Motor neuron (in vitro differentiated cells): ENCODE data around the gene ACADSB. TPM values are rescaled to one million over a fixed set of nuclear protein-coding genes. Genes with fewer than 3 reads are reported as not detected.

Source experiments
- ATAC-seq, 8 experiments: fragments of 200-7000 bp; cut with Tn5 transposase; replicated peaks in 6 of 8; 2 replicates each; pipeline ENCODE4 v1.8.0; 2021; ENCODE audit warnings: mild to moderate bottlenecking in 8 of 8, moderate library complexity in 8 of 8
- H3K27ac ChIP-seq, 2 donors: fragments of 250-450 bp; sonication (Bioruptor Pico); 2 replicates each; pipeline ENCODE4 v1.9.0; 2021; ENCODE audit warnings: antibody characterized with exemption in 2 of 2, mild to moderate bottlenecking in 2 of 2, moderate library complexity in 1 of 2
- H3K4me1 ChIP-seq, 2 donors: fragments of 250-450 bp; sonication (Bioruptor Pico); replicated peaks in 1 of 2; 2 replicates each; pipeline ENCODE4 v1.6.1; 2021; ENCODE audit warnings: antibody characterized with exemption in 2 of 2, mild to moderate bottlenecking in 2 of 2, moderate library complexity in 1 of 2
- H3K4me3 ChIP-seq, 5 donors: fragments of 250-450 bp; sonication (Bioruptor Pico); 2 replicates each; pipeline ENCODE4 v1.9.0; 2021; ENCODE audit warnings: antibody characterized with exemption in 5 of 5, mild to moderate bottlenecking in 5 of 5, moderate library complexity in 4 of 5
- WGBS, 10 experiments: fragments of 450-650 bp; shearing (Covaris generic); methylation state at CpG; one replicate each; pipeline ENCODE4 v1.0.0; 2022; 5-methylcytosine and 5-hydroxymethylcytosine counted together
- in situ Hi-C, 9 experiments: fragments of 400-800 bp; cut with MboI; loops; one replicate each; pipeline ENCODE4 v1.15.0; 2021; ENCODE audit warnings: low sequenced_read_pairs in 9 of 9, low pct_unique_long_range_greater_than_20kb in 2 of 9; ENCODE audit not compliant: unreplicated experiment in 9 of 9
- total RNA-seq, 8 experiments: library from RNA; unstranded; fragments of 300-600 nt; gene quantifications; 2 replicates each; pipeline versions ENCODE4 v1.2.3 to v1.2.4, GENCODE V29; 2022

ACADSB gene
- total RNA-seq, 8 experiments from 2014 or later, result 5.0 to 42.3 (median 7.6) TPM

DNA sequence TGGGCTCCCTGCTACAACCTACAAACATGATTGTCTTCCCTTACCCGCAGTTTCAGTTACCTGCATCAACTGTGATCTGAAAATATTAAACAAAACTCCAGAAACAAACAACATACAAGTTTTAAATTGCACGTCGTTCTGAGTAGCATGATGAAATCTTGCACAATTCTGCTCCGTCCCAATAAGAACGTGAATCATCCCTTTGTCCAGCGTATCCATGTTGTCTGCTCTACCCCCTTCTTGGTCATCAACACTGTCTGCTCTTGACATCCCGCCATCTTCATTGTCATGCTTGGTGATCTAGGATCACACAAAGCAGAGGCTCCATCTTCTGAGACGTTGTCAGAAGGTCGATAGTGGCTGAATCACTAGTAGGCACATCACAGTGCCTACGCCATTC lies 53.9 kb downstream of the ACADSB start:
- H3K4me1 ChIP-seq, result no peaks in the 10 kb centered on the region
- no peak overlapping the region for H3K27ac ChIP-seq
- 0 to 100% (median 74%) methylated on average over 1 to 10 of the region's 10 CpGs; no CpG with 5 or more reads in 1 of the 10 experiments for WGBS, 10 experiments
- no peak overlapping the region for H3K4me3 ChIP-seq
- ATAC-seq, result no peak
- in situ Hi-C loops, result no loop called here

DNA sequence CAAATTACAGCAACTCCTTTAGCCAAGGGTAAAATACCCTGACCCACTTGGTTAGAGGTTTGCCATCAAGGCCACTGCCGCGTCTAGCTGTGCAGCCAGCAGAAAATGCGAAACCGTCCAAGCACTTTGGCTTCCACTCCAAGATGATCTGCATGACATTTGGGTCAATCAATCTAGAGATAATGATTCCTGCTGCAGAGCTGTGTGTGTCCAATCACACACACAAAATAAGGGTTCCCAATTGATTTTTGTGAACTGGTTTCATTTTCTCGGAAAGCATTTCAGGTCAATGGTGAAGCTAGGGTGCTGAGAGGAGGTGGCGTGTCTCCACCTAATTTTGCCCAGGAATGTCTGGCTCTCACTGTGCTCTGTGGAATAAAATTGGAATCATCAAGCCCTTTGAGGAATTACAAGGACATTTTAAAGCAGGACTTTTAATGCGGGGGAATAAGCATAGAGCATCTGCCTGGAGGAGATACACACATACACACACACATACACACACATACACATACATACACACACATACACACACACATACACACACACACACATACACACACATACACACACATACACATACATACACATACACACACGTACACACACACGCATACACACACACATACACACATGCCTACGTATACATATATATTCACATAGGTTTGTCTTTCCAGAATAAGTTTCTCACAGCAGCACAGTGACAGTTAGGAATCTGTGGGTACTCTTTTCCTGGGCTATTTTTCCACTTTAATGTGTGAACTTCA lies 59.5 kb downstream of the ACADSB start:
- in situ Hi-C loops, result no loop called here
- ATAC-seq, result peak in 1 of 8 experiments; percentile 29
- Histone ChIP-seq H3K4me3 (no peak overlapping the region), H3K4me1 (peaks cover 17 to 26% of the 10 kb centered on the region in 2 donors), H3K27ac (no peak overlapping the region)
- 73 to 100% (median 85%) methylated on average over 2 to 7 of the region's 10 CpGs; no CpG with 5 or more reads in 2 of the 10 experiments for WGBS, 10 experiments

DNA sequence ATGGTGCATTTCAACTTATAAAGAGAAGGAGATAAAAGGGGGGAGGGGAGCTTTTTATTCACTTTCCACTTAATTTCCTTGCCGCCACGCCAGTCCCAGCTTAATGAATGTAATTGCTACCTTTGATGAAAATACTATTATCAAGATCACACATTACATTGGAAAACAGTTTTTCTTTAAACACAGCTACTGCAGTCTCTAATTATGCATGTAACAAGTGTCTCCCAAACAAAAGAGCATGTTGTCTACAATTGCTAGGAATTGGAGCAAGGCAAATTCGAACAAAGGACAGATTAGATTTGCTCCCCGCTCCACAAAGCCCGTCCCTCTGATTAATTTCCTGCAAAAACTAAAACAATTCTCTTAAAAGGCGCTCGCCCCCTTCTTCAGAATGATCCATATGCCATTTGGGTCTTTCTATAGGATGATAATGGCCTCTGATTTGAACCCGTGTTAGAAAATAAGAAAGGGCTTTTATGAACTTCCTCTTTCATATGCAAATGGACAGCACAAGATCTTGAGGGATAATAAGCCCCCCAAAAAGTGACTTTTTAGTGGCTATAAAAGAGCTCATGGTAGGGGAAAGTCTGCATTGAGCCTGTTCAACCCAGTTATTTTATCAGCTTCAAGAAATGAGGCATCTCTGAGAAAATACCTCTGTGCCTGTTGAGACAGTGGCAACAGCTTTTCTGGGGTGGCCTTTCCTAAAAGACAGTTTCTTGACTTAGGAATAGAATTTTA lies 60.6 kb downstream of the ACADSB start:
- ATAC-seq, result peak in 5 of 8 experiments; percentile 69 to 90 (median 85)
- in situ Hi-C loops, result no loop called here
- Histone ChIP-seq H3K4me1 (peaks cover 17 to 26% of the 10 kb centered on the region in 2 donors), H3K4me3 (no peak overlapping the region), H3K27ac (no peak overlapping the region)
- 21 to 50% (median 28%) methylated on average over 5 to 8 of the region's 8 CpGs; no CpG with 5 or more reads in 1 of the 10 experiments for WGBS, 10 experiments

DNA sequence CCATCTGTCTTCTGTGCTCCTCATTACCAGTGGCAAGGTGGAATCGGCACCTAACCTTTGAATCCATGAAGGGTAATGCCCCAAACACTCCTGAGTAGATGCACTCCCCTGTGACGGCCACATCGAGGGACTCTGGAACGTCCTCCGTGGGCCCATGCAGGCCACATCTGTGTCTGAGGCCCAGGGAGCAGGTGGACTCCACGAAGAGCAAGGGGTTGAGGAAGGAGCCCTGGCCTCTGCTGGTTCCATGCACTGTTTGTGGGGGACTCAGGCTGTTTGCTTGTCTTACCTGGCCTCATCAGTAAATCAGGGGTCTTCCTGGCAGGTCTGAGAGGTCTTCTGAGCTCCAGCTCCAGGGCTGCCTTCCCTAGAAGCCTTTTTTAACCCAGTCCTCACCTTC lies 64.4 kb downstream of the ACADSB start:
- no peak for ATAC-seq
- Histone ChIP-seq H3K4me1 (peaks cover 13 to 22% of the 10 kb centered on the region in 2 donors), H3K4me3 (no peak overlapping the region), H3K27ac (no peak overlapping the region)
- 7 to 81% (median 20%) methylated on average over 2 to 3 of the region's 6 CpGs; no CpG with 5 or more reads in 7 of the 10 experiments for WGBS, 10 experiments
- in situ Hi-C loops, result no loop called here

DNA sequence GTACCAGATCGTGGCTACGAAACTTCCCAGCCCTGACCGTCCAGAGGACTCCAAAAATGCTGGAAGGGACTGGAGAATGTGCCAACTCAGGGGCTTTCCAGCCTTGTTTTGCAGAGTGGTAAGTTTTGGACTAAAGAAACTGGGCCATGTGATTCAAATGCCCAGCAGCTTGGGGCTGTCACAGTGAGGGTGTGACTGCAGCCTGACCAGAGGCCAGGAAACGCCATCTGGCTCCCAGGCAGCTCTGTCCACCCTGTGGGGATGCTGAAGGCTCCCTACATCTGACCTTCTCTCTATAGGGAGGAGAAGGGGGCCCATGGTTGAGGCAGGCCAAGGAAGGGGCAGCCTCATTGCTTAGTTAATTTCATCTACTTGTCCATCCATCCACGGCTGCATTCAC lies 65.4 kb downstream of the ACADSB start:
- in situ Hi-C loops, result no loop called here
- 36 to 96% (median 62%) methylated on average over 1 to 3 of the region's 5 CpGs; no CpG with 5 or more reads in 6 of the 10 experiments for WGBS, 10 experiments
- no peak overlapping the region for H3K4me3 ChIP-seq
- peaks cover 6 to 12% of the 10 kb centered on the region in 2 donors for H3K4me1 ChIP-seq
- H3K27ac ChIP-seq, result no peak overlapping the region
- ATAC-seq, result peak in 2 of 8 experiments; percentile 58 to 61

DNA sequence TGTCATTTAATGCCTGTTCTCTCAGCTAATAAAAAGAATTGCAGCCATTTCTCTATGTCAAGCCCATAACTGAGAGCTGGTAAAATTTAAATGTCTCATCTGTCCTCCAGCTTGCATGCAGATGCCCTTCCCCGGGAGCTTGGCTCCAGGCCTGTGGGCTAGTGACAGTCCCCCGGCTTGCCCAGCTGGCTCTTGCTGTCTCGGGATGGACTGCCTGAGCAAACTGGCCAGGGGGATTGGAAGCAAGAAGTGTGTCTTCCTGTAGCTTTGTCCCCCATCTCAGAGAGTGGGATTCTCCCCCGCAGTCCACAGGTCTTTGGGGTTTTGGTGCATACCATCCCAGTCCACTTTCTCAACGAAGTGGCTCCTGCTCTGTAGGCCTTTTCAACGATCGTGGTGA lies 73.1 kb downstream of the ACADSB start:
- peak in 2 of 8 experiments; percentile 32 to 38 for ATAC-seq
- in situ Hi-C loops, result no loop called here
- H3K27ac ChIP-seq, result no peak overlapping the region
- H3K4me3 ChIP-seq, result no peak overlapping the region
- peaks cover 9 to 16% of the 10 kb centered on the region in 2 donors for H3K4me1 ChIP-seq
- 0 to 93% (median 53%) methylated on average over 2 to 6 of the region's 7 CpGs; no CpG with 5 or more reads in 2 of the 10 experiments for WGBS, 10 experiments

DNA sequence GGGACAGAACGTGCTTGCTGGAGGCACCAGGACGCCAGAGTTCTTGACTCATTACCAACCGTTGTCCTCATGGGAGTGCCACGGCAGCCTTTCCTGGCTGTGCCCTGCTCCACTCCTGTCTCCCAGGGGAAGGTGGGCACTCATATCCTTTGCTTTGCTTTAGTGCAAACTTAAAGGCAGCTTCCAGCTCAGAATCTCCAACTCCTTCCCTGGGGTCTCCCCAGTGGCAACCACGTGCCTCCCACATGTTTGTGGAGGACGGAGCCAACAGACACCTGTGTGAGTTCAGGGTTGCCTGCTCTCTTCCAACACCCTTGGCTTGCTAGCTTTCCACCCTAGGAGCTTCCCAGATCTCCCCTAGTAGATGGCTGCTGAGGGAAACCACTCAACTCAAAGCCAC lies 75.0 kb downstream of the ACADSB start:
- H3K4me3 ChIP-seq, result no peak overlapping the region
- H3K27ac ChIP-seq, result no peak overlapping the region
- WGBS, 10 experiments, result 44 to 100% (median 83%) methylated on average over 1 to 5 of the region's 6 CpGs; no CpG with 5 or more reads in 3 of the 10 experiments
- ATAC-seq, result no peak
- in situ Hi-C loops, result no loop called here
- peaks cover 13 to 17% of the 10 kb centered on the region in 2 donors for H3K4me1 ChIP-seq

DNA sequence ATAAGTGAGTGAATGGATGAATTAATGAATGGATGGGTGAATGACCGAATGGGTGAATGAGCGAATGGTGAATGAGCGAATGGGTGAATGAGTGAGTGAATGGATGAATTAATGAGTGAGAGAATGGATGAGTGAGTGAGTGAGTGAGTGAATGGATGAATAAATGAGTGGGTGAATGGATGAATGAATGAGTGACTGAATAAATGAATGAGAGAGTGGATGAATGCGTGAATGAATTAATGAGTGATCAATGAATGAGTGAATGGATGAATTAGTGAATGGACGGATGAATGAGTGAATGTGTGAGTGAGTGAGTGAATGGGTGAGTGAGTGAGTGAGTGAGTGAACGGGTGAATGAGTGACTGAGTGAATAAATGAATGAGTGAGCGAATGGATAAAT lies 77.5 kb downstream of the ACADSB start:
- in situ Hi-C loops, result no loop called here
- no peak for ATAC-seq
- no peak overlapping the region for H3K4me3 ChIP-seq
- 48 to 86% (median 71%) methylated on average over 5 to 7 of the region's 7 CpGs for WGBS, 10 experiments
- no peak overlapping the region for H3K27ac ChIP-seq
- peaks cover 13 to 23% of the 10 kb centered on the region in 2 donors for H3K4me1 ChIP-seq

DNA sequence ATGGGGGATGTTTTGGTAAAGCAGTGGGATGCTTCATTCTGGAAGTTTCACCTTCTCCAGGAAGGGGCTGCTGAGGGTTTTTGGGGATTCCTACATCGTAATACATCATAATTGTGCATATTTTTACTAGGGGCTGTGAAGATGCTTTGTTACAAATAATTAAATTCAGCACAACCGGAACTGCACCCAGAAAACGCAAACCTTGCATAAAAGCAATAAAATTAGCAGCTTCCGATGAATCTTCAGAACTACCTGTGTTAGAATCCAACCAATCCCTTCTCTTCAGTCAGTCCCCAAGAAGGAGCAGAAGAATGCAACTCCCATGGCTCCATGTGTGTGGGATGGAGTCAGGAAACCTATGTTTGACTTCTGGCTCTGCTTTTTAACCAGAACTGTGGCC lies 78.5 kb downstream of the ACADSB start:
- WGBS, 10 experiments, result 37 to 97% (median 77%) methylated on average over 2 to 4 of the region's 4 CpGs; no CpG with 5 or more reads in 3 of the 10 experiments
- in situ Hi-C loops, result no loop called here
- Histone ChIP-seq H3K4me1 (peaks cover 19 to 26% of the 10 kb centered on the region in 2 donors), H3K27ac (no peak overlapping the region), H3K4me3 (no peak overlapping the region)
- ATAC-seq, result no peak

DNA sequence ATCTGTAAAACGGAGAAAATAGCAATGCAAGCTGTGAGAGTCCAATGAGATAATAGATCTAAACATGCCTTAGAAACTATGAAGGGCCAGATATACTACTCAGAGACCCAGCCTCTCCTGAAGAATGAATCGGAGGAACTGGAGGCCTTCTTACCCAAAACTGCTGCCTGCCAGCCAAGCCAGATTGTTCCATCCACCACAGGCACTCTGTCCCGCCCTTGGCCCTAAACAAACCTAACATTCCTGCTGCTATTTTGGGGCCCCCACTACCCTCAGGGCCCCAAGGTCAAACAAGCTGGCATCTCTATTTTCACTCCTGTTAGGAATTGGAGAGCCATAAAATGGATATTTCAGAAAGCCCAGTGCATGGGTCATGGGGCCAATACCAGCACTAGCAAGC lies 79.0 kb downstream of the ACADSB start:
- Histone ChIP-seq H3K4me1 (peaks cover 19 to 26% of the 10 kb centered on the region in 2 donors), H3K27ac (no peak overlapping the region), H3K4me3 (no peak overlapping the region)
- in situ Hi-C loops, result no loop called here
- no peak for ATAC-seq
- WGBS, 10 experiments, result 0 to 100% (median 94%) methylated on average over 1 to 3 of the region's 3 CpGs; no CpG with 5 or more reads in 5 of the 10 experiments

DNA sequence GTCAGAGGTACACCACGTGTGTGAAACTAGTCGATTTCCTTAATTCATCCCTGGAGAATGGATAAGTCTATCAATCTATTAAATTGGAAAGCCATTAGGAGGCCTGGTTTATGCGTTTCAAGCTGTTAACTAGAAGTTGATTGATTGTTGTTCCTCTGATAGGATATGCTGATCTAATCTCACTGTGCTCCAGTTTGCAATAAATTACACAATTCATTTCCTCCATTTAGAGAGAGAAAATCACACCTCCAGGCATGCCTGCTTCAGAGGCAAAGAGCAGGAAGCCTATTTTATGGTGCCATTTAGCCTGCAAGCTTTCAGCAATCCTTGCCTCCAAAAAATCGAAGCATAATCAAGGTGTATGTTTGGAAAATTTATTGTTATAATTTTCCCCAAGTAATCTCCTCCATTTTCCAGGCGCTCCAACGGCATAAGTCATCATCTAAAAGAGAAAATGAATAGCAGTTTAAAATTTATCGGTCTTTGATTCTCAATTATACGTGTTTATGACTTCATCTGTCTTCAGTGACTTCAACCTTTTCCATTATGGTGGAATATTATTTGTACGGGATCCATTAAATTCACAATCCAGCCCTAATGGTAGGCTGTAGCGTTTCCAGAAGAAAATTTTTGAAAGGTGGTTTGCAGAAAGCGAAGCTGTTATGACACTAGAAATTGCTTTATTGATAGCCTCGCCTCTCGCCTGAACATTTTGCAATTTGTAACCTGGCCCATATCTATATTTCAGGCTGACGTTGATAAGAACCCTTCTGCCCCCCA lies 84.0 kb downstream of the ACADSB start:
- ATAC-seq, result peak in 5 of 8 experiments; percentile 87 to 91 (median 88)
- H3K4me1 ChIP-seq, result peaks cover 34 to 45% of the 10 kb centered on the region in 2 donors
- WGBS, 10 experiments, result 4 to 55% (median 30%) methylated on average over 6 to 14 of the region's 14 CpGs
- in situ Hi-C loops, result no loop called here
- H3K4me3 ChIP-seq, result no peak overlapping the region
- H3K27ac ChIP-seq, result peak overlapping the region; percentile 40 to 68

DNA sequence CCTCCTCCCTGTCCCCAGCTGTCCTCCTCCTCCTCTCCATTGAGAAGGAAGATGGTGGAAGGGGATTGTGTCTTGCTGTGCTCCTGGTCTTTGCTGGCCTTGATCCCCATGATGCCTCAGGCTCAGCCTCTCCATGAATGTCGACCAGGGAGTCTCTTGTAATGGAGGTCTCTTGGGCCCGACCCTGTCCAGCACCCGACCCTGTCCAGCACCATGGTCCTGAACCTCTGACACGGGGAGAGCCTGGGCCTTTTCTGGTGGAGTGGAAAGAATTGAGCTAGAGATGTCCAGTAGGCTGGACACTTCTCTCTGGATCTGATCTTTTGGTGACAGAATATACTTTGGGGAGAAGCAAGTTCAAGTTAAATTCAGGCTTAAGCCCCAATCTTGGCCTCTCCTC lies 84.7 kb downstream of the ACADSB start:
- in situ Hi-C loops, result no loop called here
- H3K4me1 ChIP-seq, result peaks cover 33 to 45% of the 10 kb centered on the region in 2 donors
- no peak overlapping the region for H3K4me3 ChIP-seq
- peak overlapping the region; percentile 40 to 68 for H3K27ac ChIP-seq
- ATAC-seq, result peak in 1 of 8 experiments; percentile 1
- 0 to 89% (median 57%) methylated on average over 1 to 3 of the region's 4 CpGs; no CpG with 5 or more reads in 3 of the 10 experiments for WGBS, 10 experiments
